Endothelial cell of umbilical vein (primary cell): ENCODE results near the gene IGSF22. TPM values are rescaled to one million over a fixed set of nuclear protein-coding genes. Genes with fewer than 3 reads are reported as not detected.

Source experiments
- BruUV-seq: library from RNA; stranded (reverse); fragments of 400-500 nt; replicated peaks from 2 replicates; lab custom pipeline; 2021; lab: Mats Ljungman, UMichigan
- CTCF ChIA-PET: fragments of 300-600, 350-600 bp; sonication (Branson Sonifier 250); formaldehyde crosslinking; loops from one replicate; lab custom pipeline; 2021; ENCODE audit warnings: antibody characterized with exemption, inconsistent platforms; lab: Charles Lee
- POLR2A ChIA-PET: fragments of 300-600, 350-600 bp; sonication (Branson Sonifier 250); formaldehyde crosslinking; loops from one replicate; lab custom pipeline; 2021; ENCODE audit warnings: antibody characterized with exemption, inconsistent platforms; lab: Charles Lee
- DNase-seq: peaks from one replicate; pipeline ENCODE4 v3.0.0-alpha.2; 2011; ENCODE audit warnings: low read depth, low spot score
- FAIRE-seq: peaks from 2 replicates; lab custom pipeline; 2011; peaks lifted over from hg19 to GRCh38; lab: Jason Lieb, UNC
- H2AFZ ChIP-seq: 2 replicates; pipeline ENCODE4 v1.6.0; 2012; ENCODE audit warnings: low read depth, low read length, control low read depth, inconsistent platforms
- H3K27ac ChIP-seq: 2 replicates; pipeline ENCODE4 v1.5.1; 2011; ENCODE audit warnings: low read depth, mild to moderate bottlenecking, control low read depth, low read length, moderate library complexity; ENCODE audit not compliant: insufficient read depth
- H3K27me3 ChIP-seq, 2 experiments: 2 replicates each; pipeline versions ENCODE4 v1.6.0 to v1.6.1; 2011; ENCODE audit warnings: low read length in 2 of 2, mixed read lengths in 1 of 2; ENCODE audit not compliant: control insufficient read depth in 2 of 2, insufficient read depth in 2 of 2
- H3K36me3 ChIP-seq, 2 experiments: 2 replicates in 1 of 2; 3 replicates in 1 of 2; pipeline ENCODE4 v1.5.1; 2011; ENCODE audit warnings: low read length in 2 of 2, mild to moderate bottlenecking in 1 of 2, moderate library complexity in 1 of 2; ENCODE audit not compliant: control insufficient read depth in 2 of 2, insufficient read depth in 2 of 2; ENCODE audit errors: extremely low read depth in 1 of 2
- H3K4me1 ChIP-seq: 3 replicates; pipeline ENCODE4 v1.5.1; 2011; ENCODE audit warnings: mild to moderate bottlenecking, low read length; ENCODE audit not compliant: control insufficient read depth, insufficient read depth; ENCODE audit errors: extremely low read depth
- H3K4me2 ChIP-seq: 2 replicates; pipeline ENCODE4 v1.6.1; 2011; ENCODE audit warnings: low read length, control low read depth, mixed read lengths; ENCODE audit not compliant: insufficient read depth
- H3K4me3 ChIP-seq, 3 experiments: fragments of 200-600 bp in 1 of 3; sonication (generic), shearing (Covaris generic) in 1 of 3; replicated peaks in 1 of 3; 2 replicates each; pipeline ENCODE4 v1.5.1; 2011 to 2016; ENCODE audit warnings: control low read depth in 3 of 3, low read length in 3 of 3, mild to moderate bottlenecking in 2 of 3, inconsistent platforms in 1 of 3, low read depth in 1 of 3, moderate library complexity in 1 of 3; ENCODE audit not compliant: insufficient read depth in 1 of 3
- H3K79me2 ChIP-seq: 2 replicates; pipeline ENCODE4 v1.6.0; 2012; ENCODE audit warnings: low read length, inconsistent platforms; ENCODE audit not compliant: control insufficient read depth, insufficient read depth
- H3K9ac ChIP-seq: replicated peaks from 2 replicates; pipeline ENCODE3; 2011; ENCODE audit warnings: low read length, control low read depth; ENCODE audit not compliant: insufficient read depth; ENCODE audit errors: extremely low read depth
- H3K9me1 ChIP-seq: replicated peaks from 3 replicates; pipeline ENCODE4 v1.6.0; 2011; ENCODE audit warnings: mild to moderate bottlenecking, low read length; ENCODE audit not compliant: control insufficient read depth, insufficient read depth; ENCODE audit errors: extremely low read depth
- H3K9me3 ChIP-seq: replicated peaks from 2 replicates; pipeline ENCODE4 v1.5.1; 2012; ENCODE audit warnings: low read length, inconsistent platforms; ENCODE audit not compliant: control insufficient read depth, insufficient read depth
- H4K20me1 ChIP-seq: replicated peaks from 2 replicates; pipeline ENCODE3; 2011; ENCODE audit warnings: mild to moderate bottlenecking, low read length; ENCODE audit not compliant: control insufficient read depth, insufficient read depth; ENCODE audit errors: extremely low read depth
- EZH2 ChIP-seq: IDR thresholded peaks from 2 replicates; pipeline ENCODE4 v1.6.1; 2012; ENCODE audit warnings: borderline replicate concordance, low read depth, mild to moderate bottlenecking, moderate library complexity, low read length, inconsistent platforms; ENCODE audit not compliant: severe bottlenecking
- FOS ChIP-seq: IDR thresholded peaks from 2 replicates; pipeline ENCODE4 v1.6.1; 2011; ENCODE audit warnings: mild to moderate bottlenecking, low read length, moderate library complexity, borderline replicate concordance; ENCODE audit not compliant: insufficient read depth
- GATA2 ChIP-seq: IDR thresholded peaks from 2 replicates; pipeline ENCODE4 v1.7.0; 2011; ENCODE audit warnings: low read depth, mild to moderate bottlenecking, moderate library complexity, mixed read lengths, low read length; ENCODE audit not compliant: insufficient read length, insufficient read depth
- JUN ChIP-seq: IDR thresholded peaks from 2 replicates; pipeline ENCODE4 v1.6.1; 2011; ENCODE audit warnings: borderline replicate concordance, low read depth; ENCODE audit not compliant: insufficient read length, insufficient read depth
- MYC ChIP-seq: IDR thresholded peaks from one replicate; pipeline ENCODE4 v1.6.1; 2011; ENCODE audit warnings: mild to moderate bottlenecking, low read depth, low read length
- POLR2A ChIP-seq: IDR thresholded peaks from 2 replicates; pipeline ENCODE4 v1.6.1; 2012; ENCODE audit warnings: low read depth, mild to moderate bottlenecking, control low read depth, low read length
- POLR2AphosphoS5 ChIP-seq: IDR thresholded peaks from 2 replicates; pipeline ENCODE4 v1.6.1; 2012; ENCODE audit warnings: low read depth, mild to moderate bottlenecking, control low read depth, low read length, moderate library complexity; ENCODE audit not compliant: insufficient read depth
- dilution Hi-C: fragments of 300-500 bp; cut with MboI; formaldehyde crosslinking; loops from one replicate; pipeline ENCODE4 v1.15.0; 2019; ENCODE audit warnings: low sequenced_read_pairs; ENCODE audit not compliant: extremely low pct_ligation_motif_present
- intact Hi-C: fragments of 100-400 bp; cut with micrococcal nuclease; formaldehyde crosslinking; loops from one replicate; pipeline ENCODE4 v1.10.0; 2022
- polyA plus RNA-seq, 4 experiments: library from polyadenylated mRNA; depleted of rRNA in 3 of 4; stranded (reverse) in 3 of 4; unstranded in 1 of 4; fragments of >200 nt; gene quantifications; 2 replicates each; pipeline versions ENCODE4 v1.2.1 to v1.2.3, GENCODE V29; 2011 to 2012; ENCODE audit warnings: missing spikeins in 1 of 4
- total RNA-seq: library from RNA; stranded (reverse); gene quantifications from 2 replicates; pipeline ENCODE4 v1.2.3, GENCODE V29; 2021
- TF ChIP-seq, protein P1 (sequence below): IDR thresholded peaks from 2 replicates; pipeline ENCODE4 v1.6.1; 2011; ENCODE audit not compliant: insufficient read depth, insufficient read length
- TF ChIP-seq, protein P2 (sequence below), 2 donors: IDR thresholded peaks; 1 replicate in 1 of 2; 2 replicates in 1 of 2; pipeline ENCODE4 v1.5.1; 2011; ENCODE audit warnings: low read length in 2 of 2, mild to moderate bottlenecking in 2 of 2, moderate library complexity in 2 of 2, control low read depth in 1 of 2, inconsistent platforms in 1 of 2, low read depth in 1 of 2; ENCODE audit not compliant: insufficient read depth in 1 of 2; ENCODE audit errors: extremely low read depth in 1 of 2

Gene IGSF22
- total and polyA plus RNA-seq, 2 donors (not counting 3 experiments of a cell fraction or from before 2014, with no cell fraction given), result not detected

DNA sequence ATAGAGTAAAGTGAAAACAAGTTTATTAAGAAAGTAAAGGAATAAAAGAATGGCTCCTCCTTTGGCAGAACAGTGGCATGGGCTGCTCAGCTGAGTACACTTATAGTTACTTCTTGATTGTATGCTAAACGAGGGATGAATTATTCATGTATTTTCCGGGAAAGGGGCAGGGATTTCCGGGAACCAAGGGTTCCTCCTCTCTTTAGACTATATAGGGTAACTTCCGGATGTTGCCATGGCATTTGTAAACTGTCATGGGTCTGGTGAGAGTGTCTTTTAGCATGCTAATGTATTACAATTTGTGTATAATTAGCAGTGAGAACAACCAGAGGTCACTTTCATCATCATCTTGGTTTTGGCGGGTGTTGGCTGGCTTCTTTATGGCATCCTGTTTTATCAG, 68.3 kb downstream of the IGSF22 start:
- Histone ChIP-seq H3K9ac (no peak overlapping the region), H3K4me1 (no peaks in the 10 kb centered on the region), H3K27ac (no peak overlapping the region), H3K79me2 (no peaks in the 10 kb centered on the region), H3K9me3 (no peaks in the 10 kb centered on the region), H3K27me3 (no peaks in the 10 kb centered on the region), H2AFZ (no peak overlapping the region), H3K4me2 (no peak overlapping the region), H4K20me1 (no peaks in the 10 kb centered on the region), H3K4me3 (no peak overlapping the region), H3K36me3 (no peaks in the 10 kb centered on the region), H3K9me1 (no peaks in the 10 kb centered on the region)
- intact Hi-C loops (no loop called here), dilution Hi-C loops (no loop called here)
- DNase-seq (no peak), FAIRE-seq (no peak)
- CTCF ChIA-PET, result no interaction called here
- no TSS peak for BruUV-seq
- TF ChIP-seq JUN (no peak), GATA2 (no peak), POLR2AphosphoS5 (no peak), EZH2 (no peak), POLR2A (no peak), MYC (no peak), FOS (no peak)
- TF ChIP-seq, protein P1, sequence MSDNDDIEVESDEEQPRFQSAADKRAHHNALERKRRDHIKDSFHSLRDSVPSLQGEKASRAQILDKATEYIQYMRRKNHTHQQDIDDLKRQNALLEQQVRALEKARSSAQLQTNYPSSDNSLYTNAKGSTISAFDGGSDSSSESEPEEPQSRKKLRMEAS, result no peak
- TF ChIP-seq, protein P2, sequence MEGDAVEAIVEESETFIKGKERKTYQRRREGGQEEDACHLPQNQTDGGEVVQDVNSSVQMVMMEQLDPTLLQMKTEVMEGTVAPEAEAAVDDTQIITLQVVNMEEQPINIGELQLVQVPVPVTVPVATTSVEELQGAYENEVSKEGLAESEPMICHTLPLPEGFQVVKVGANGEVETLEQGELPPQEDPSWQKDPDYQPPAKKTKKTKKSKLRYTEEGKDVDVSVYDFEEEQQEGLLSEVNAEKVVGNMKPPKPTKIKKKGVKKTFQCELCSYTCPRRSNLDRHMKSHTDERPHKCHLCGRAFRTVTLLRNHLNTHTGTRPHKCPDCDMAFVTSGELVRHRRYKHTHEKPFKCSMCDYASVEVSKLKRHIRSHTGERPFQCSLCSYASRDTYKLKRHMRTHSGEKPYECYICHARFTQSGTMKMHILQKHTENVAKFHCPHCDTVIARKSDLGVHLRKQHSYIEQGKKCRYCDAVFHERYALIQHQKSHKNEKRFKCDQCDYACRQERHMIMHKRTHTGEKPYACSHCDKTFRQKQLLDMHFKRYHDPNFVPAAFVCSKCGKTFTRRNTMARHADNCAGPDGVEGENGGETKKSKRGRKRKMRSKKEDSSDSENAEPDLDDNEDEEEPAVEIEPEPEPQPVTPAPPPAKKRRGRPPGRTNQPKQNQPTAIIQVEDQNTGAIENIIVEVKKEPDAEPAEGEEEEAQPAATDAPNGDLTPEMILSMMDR (IDR thresholded peaks at IDR 0.05; ENCODE audit: extremely low read depth in 1 of 2, insufficient read depth in 1 of 2, low read depth in 1 of 2, low read length in 2 of 2), result no peak
- POLR2A ChIA-PET, result no interaction called here

Other genes starting within 250 kb of the IGSF22 start
- 41.3 and 45.5 TPM in 2 replicates for gene TSG101, start 199.2 kb downstream of the IGSF22 start, total RNA-seq
- gene TSG101, start 199.2 kb downstream of the IGSF22 start, polyA plus RNA-seq, result 160 and 163 TPM in 2 replicates
- 19.1 and 22.5 TPM in 2 replicates for gene UEVLD, start 137.5 kb downstream of the IGSF22 start, total RNA-seq
- 8.0 and 9.2 TPM in 2 replicates for gene UEVLD, start 137.5 kb downstream of the IGSF22 start, polyA plus RNA-seq
- gene MISFA, start 126.4 kb downstream of the IGSF22 start, total RNA-seq, result 2.8 and 3.6 TPM in 2 replicates
- gene MISFA, start 126.4 kb downstream of the IGSF22 start, polyA plus RNA-seq, result 0.75 and 1.4 TPM in 2 replicates
- 13.7 and 18.7 TPM in 2 replicates for gene SPTY2D1, start 91.8 kb downstream of the IGSF22 start, total RNA-seq
- 5.5 and 5.8 TPM in 2 replicates for gene SPTY2D1, start 91.8 kb downstream of the IGSF22 start, polyA plus RNA-seq
- 2.5 and 2.6 TPM in 2 replicates for gene TMEM86A, start 27.4 kb downstream of the IGSF22 start, total RNA-seq
- gene TMEM86A, start 27.4 kb downstream of the IGSF22 start, polyA plus RNA-seq, result 2.1 and 3.8 TPM in 2 replicates
- not detected in 2 replicates for gene PTPN5, start 65.6 kb upstream of the IGSF22 start, total RNA-seq
- gene PTPN5, start 65.6 kb upstream of the IGSF22 start, polyA plus RNA-seq, result not detected in 2 replicates
- not detected in 2 replicates for gene MRGPRX1, start 213.2 kb upstream of the IGSF22 start, total RNA-seq
- gene MRGPRX1, start 213.2 kb upstream of the IGSF22 start, polyA plus RNA-seq, result not detected in 2 replicates